ENCODE results near the gene STARD5. TPM values are rescaled to one million over a fixed set of nuclear protein-coding genes. Genes with fewer than 3 reads are reported as not detected.

Gene STARD5
- total RNA-seq, 1 experiment from 2014 or later, result 2.3 TPM

GRCh38 chr15:81309647-81310450, 14.1 kb downstream of the STARD5 start:
- Histone ChIP-seq H3K4me2 (ENCODE audit: insufficient read depth, insufficient read length, low read length) (no peak overlapping the region), H3K79me1 (ENCODE audit: insufficient read depth, low read depth, low read length, poor library complexity, severe bottlenecking) (no peaks in the 10 kb centered on the region), H4K20me1 (ENCODE audit: control insufficient read depth, insufficient read depth, insufficient read length) (no peaks in the 10 kb centered on the region), H2BK15ac (ENCODE audit: low read depth, low read length) (no peak overlapping the region), H3K27ac (ENCODE audit: insufficient read length, low read depth, low read length) (no peak overlapping the region), H2AFZ (ENCODE audit: low read length) (no peak overlapping the region), H4K8ac (replicated peaks; ENCODE audit: insufficient read length, low read depth, low read length) (no peak overlapping the region), H2BK120ac (ENCODE audit: low read depth, low read length, poor library complexity, severe bottlenecking) (no peak overlapping the region), H2BK5ac (ENCODE audit: insufficient read length, low read length) (no peak overlapping the region), H3K79me2 (ENCODE audit: insufficient read depth, low read length) (no peaks in the 10 kb centered on the region), H3T11ph (ENCODE audit: low read length) (no peak overlapping the region), H2BK12ac (ENCODE audit: insufficient read length, low read depth, low read length) (no peak overlapping the region), H3K23me2 (ENCODE audit: insufficient read length, low read depth, low read length, poor library complexity, severe bottlenecking) (no peaks in the 10 kb centered on the region), H2BK20ac (ENCODE audit: low read depth, low read length, poor library complexity, severe bottlenecking) (no peak overlapping the region), H4K91ac (ENCODE audit: insufficient read length, low read depth, low read length) (no peak overlapping the region), H2AK5ac (ENCODE audit: insufficient read length, low read length) (no peak overlapping the region), H3K56ac (ENCODE audit: insufficient read length, low read depth, low read length) (no peak overlapping the region), H3K9ac (ENCODE audit: extremely low read depth, insufficient read length, low read length) (no peak overlapping the region), H3K27me3 (ENCODE audit: insufficient read depth, low read length) (no peaks in the 10 kb centered on the region), H4K5ac (ENCODE audit: insufficient read length, low read depth, low read length) (no peak overlapping the region), H3K9me3 (ENCODE audit: control insufficient read depth, low read depth, low read length) (no peaks in the 10 kb centered on the region), H3K4ac (ENCODE audit: low read depth, low read length) (no peak overlapping the region), H3K18ac (ENCODE audit: insufficient read length, low read depth, low read length) (no peak overlapping the region), H3K23ac (ENCODE audit: insufficient read length, low read depth, low read length) (no peak overlapping the region), H3K14ac (ENCODE audit: insufficient read depth, low read length) (no peak overlapping the region), H3K4me1 (ENCODE audit: insufficient read depth, low read length) (no peaks in the 10 kb centered on the region)
- Mint-ChIP-seq H3K9me3 (no peaks in the 10 kb centered on the region), H3K4me1 (peaks cover under 1 to 1% of the 10 kb centered on the region in 2 experiments; a peak in 3 of 4 replicates), H3K27me3 (ENCODE audit: low read depth) (no peaks in the 10 kb centered on the region; the same call in 1 of the 2 replicates), H3K4me3 (no peak overlapping the region), H3K27ac (no peak overlapping the region), H3K36me3 (ENCODE audit: insufficient read depth in 1 of 3, low read depth in 3 of 3) (peaks cover 13 to 23% (median 17%) of the 10 kb centered on the region in 3 experiments; a peak in 6 of 7 replicates)
- no CpG with 5 or more reads among the region's 8 CpGs for WGBS (ENCODE audit: extremely low coverage, insufficient read length, low lambda C conversion rate)
- DNase-seq, result no peak
- TF ChIP-seq CTCF (conservative IDR thresholded peaks at IDR 0.05), result no peak
